Activated CD8-positive, alpha-beta T cell treated with anti-CD3 and anti-CD28 coated beads for 36 hours (primary cell): ENCODE measurements around the gene TBCCD1. TPM values are rescaled to one million over a fixed set of nuclear protein-coding genes. Genes with fewer than 3 reads are reported as not detected.

Experiments used
- ATAC-seq: fragments of 200-7000 bp; cut with Tn5 transposase; one replicate; pipeline ENCODE4 v1.10.0; 2021; ENCODE audit warnings: mild to moderate bottlenecking, moderate library complexity
- CTCF ChIA-PET: fragments of 350-600 bp; sonication (Branson Sonifier 250); formaldehyde crosslinking; loops from one replicate; lab custom pipeline; 2021; ENCODE audit warnings: antibody characterized with exemption; lab: Charles Lee
- POLR2A ChIA-PET: fragments of 350-600 bp; sonication (Branson Sonifier 250); formaldehyde crosslinking; loops from one replicate; lab custom pipeline; 2021; ENCODE audit warnings: antibody characterized with exemption; lab: Charles Lee
- DNase-seq: peaks from one replicate; pipeline ENCODE4 v3.0.0-alpha.2; 2020
- H3K27ac Mint-ChIP-seq: one replicate; pipeline ENCODE4 v1.8.0; 2021; ENCODE audit warnings: mild to moderate bottlenecking, mixed read lengths
- H3K27me3 Mint-ChIP-seq: one replicate; pipeline ENCODE4 v1.8.0; 2021; ENCODE audit warnings: mixed read lengths
- H3K36me3 Mint-ChIP-seq: one replicate; pipeline ENCODE4 v1.8.0; 2021; ENCODE audit warnings: low read depth, mixed read lengths
- H3K4me1 Mint-ChIP-seq: one replicate; pipeline ENCODE4 v1.8.0; 2021; ENCODE audit warnings: low read depth, mixed read lengths
- H3K4me3 Mint-ChIP-seq: one replicate; pipeline ENCODE4 v1.8.0; 2021; ENCODE audit warnings: mild to moderate bottlenecking, moderate library complexity, mixed read lengths
- H3K9me3 Mint-ChIP-seq: one replicate; pipeline ENCODE4 v1.8.0; 2021; ENCODE audit warnings: mixed read lengths
- CTCF ChIP-seq: fragments of 200-600 bp; IDR thresholded peaks from one replicate; pipeline ENCODE4 v1.8.0; 2022; ENCODE audit warnings: antibody characterized with exemption, mild to moderate bottlenecking
- intact Hi-C: fragments of 100-400 bp; cut with micrococcal nuclease; formaldehyde crosslinking; loops from one replicate; pipeline ENCODE4 v1.10.0; 2022
- total RNA-seq, 2 experiments: library from RNA; stranded (reverse); gene quantifications; one replicate each; pipeline ENCODE4 v1.2.3, GENCODE V29; 2021

TBCCD1 gene
- total RNA-seq, 2 experiments from 2014 or later, result 9.8 to 10.8 TPM

- POLR2A ChIA-PET, result interaction anchor here (1.5 to 3.8 kb wide), 2 partner anchors 12 to 114 kb away, joined by 3 to 32 read pairs; no protein-coding TSS in a partner anchor
Observed at GRCh38 chr3:186520957-186521842, 45.9 kb downstream of the TBCCD1 start.

GRCh38 chr3:186520431-186520830 lies 46.7 kb downstream of the TBCCD1 start:
- Mint-ChIP-seq H3K9me3 (peaks cover 4% of the 10 kb centered on the region), H3K4me3 (no peak overlapping the region), H3K27me3 (no peaks in the 10 kb centered on the region), H3K36me3 (peaks cover 3% of the 10 kb centered on the region), H3K4me1 (peaks cover 62% of the 10 kb centered on the region), H3K27ac (no peak overlapping the region)
- no peak for DNase-seq
- no peak for ATAC-seq
- intact Hi-C loops, result no loop called here
- no peak for TF ChIP-seq CTCF
- ChIA-PET POLR2A (interaction anchor here (1.0 to 3.8 kb wide), 5 partner anchors 13 to 264 kb away, joined by 3 to 32 read pairs (median 3); no protein-coding TSS in a partner anchor), CTCF (interaction anchor here (0.8 to 5.9 kb wide), 4 partner anchors 8 to 108 kb away, joined by 3 to 82 read pairs (median 10); no protein-coding TSS in a partner anchor)

More at GRCh38 chr3:186520957-186521842, 45.9 kb downstream of the TBCCD1 start:
- intact Hi-C loops, result no loop called here
- H3K9me3 Mint-ChIP-seq, result peaks cover 4% of the 10 kb centered on the region
- DNase-seq, result peak; percentile 78
- no peaks in the 10 kb centered on the region for H3K27me3 Mint-ChIP-seq
- peak; percentile 53 for ATAC-seq
- peaks cover 3% of the 10 kb centered on the region for H3K36me3 Mint-ChIP-seq
- H3K4me1 Mint-ChIP-seq, result peaks cover 54% of the 10 kb centered on the region
- H3K4me3 Mint-ChIP-seq, result no peak overlapping the region
- peak overlapping the region; percentile 11 for H3K27ac Mint-ChIP-seq
- CTCF ChIA-PET, result interaction anchor here (1.6 to 5.9 kb wide), 2 partner anchors 16 to 109 kb away, joined by 3 to 82 read pairs; no protein-coding TSS in a partner anchor
- TF ChIP-seq CTCF, result no peak

- ATAC-seq (peak; percentile 81), DNase-seq (peak; percentile 82)
- peak overlapping the region; percentile 67 for H3K27ac Mint-ChIP-seq
- H3K4me1 Mint-ChIP-seq, result peaks cover 74% of the 10 kb centered on the region
- TF ChIP-seq CTCF, result no peak
- CTCF ChIA-PET, result interaction anchor here (0.7 to 5.9 kb wide), 6 partner anchors 9 to 576 kb away, joined by 3 to 82 read pairs (median 5); no protein-coding TSS in a partner anchor
- peaks cover 3% of the 10 kb centered on the region for H3K36me3 Mint-ChIP-seq
- peaks cover 4% of the 10 kb centered on the region for H3K9me3 Mint-ChIP-seq
- peak overlapping the region; percentile 1 for H3K4me3 Mint-ChIP-seq
- intact Hi-C loops, result no loop called here
- POLR2A ChIA-PET, result interaction anchor here (0.7 to 3.8 kb wide), 9 partner anchors 9 to 409 kb away, joined by 3 to 32 read pairs (median 4); no protein-coding TSS in a partner anchor
- no peaks in the 10 kb centered on the region for H3K27me3 Mint-ChIP-seq
Observed at GRCh38 chr3:186519021-186519658, 48.0 kb downstream of the TBCCD1 start.

GRCh38 chr3:186517218-186517617 lies 49.9 kb downstream of the TBCCD1 start:
- Mint-ChIP-seq H3K27ac (no peak overlapping the region), H3K36me3 (peaks cover 3% of the 10 kb centered on the region), H3K9me3 (peaks cover 4% of the 10 kb centered on the region), H3K27me3 (no peaks in the 10 kb centered on the region), H3K4me1 (peaks cover 76% of the 10 kb centered on the region), H3K4me3 (no peak overlapping the region)
- no peak for ATAC-seq
- ChIA-PET POLR2A (interaction anchor here (0.6 to 1.2 kb wide), 2 partner anchors 11 to 19 kb away, joined by 3 to 4 read pairs; no protein-coding TSS in a partner anchor), CTCF (interaction anchor here (0.8 to 5.9 kb wide), 5 partner anchors 12 to 574 kb away, joined by 3 to 82 read pairs (median 3); no protein-coding TSS in a partner anchor)
- no peak for DNase-seq
- intact Hi-C loops, result no loop called here
- no peak for TF ChIP-seq CTCF
